ENCODE measurements around the gene NUDT6.

DNA sequence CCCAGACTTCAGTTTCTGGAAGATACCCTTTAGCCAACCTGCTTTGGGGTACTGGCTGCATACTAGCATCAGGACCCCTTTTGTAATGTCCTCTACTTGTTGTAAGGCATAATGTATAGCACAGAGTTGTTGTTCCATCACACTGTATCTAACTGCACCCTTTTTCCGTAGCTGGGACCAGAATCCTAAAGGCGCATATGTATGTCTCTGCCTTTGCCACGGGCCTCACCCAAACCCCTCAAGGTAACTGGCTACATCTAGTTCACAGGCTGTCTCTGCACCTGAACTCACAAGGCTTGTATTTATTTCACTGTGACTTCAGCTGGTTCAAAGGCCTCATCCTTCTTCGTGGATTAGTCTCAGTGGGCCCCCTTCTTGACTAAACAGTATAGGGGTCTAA, 29.6 kb upstream of the NUDT6 start:
- TF ChIP-seq, protein P1, sequence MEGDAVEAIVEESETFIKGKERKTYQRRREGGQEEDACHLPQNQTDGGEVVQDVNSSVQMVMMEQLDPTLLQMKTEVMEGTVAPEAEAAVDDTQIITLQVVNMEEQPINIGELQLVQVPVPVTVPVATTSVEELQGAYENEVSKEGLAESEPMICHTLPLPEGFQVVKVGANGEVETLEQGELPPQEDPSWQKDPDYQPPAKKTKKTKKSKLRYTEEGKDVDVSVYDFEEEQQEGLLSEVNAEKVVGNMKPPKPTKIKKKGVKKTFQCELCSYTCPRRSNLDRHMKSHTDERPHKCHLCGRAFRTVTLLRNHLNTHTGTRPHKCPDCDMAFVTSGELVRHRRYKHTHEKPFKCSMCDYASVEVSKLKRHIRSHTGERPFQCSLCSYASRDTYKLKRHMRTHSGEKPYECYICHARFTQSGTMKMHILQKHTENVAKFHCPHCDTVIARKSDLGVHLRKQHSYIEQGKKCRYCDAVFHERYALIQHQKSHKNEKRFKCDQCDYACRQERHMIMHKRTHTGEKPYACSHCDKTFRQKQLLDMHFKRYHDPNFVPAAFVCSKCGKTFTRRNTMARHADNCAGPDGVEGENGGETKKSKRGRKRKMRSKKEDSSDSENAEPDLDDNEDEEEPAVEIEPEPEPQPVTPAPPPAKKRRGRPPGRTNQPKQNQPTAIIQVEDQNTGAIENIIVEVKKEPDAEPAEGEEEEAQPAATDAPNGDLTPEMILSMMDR (conservative IDR thresholded peaks at IDR 0.05; ENCODE audit: low read length) = no peak
- no peak for TF ChIP-seq EZH2phosphoT487 (IDR thresholded peaks at IDR 0.05; ENCODE audit: borderline replicate concordance)

All from Loucy (cell line).